Endothelial cell of umbilical vein (primary cell): Measurements from ENCODE around the gene FRYL. TPM values are rescaled to one million over a fixed set of nuclear protein-coding genes. Genes with fewer than 3 reads are reported as not detected.

ENCODE experiments used
- BruUV-seq: library from RNA; stranded (reverse); fragments of 400-500 nt; replicated peaks from 2 replicates; lab custom pipeline; 2021; lab: Mats Ljungman, UMichigan
- CTCF ChIA-PET: fragments of 300-600, 350-600 bp; sonication (Branson Sonifier 250); formaldehyde crosslinking; loops from one replicate; lab custom pipeline; 2021; ENCODE audit warnings: antibody characterized with exemption, inconsistent platforms; lab: Charles Lee
- POLR2A ChIA-PET: fragments of 300-600, 350-600 bp; sonication (Branson Sonifier 250); formaldehyde crosslinking; loops from one replicate; lab custom pipeline; 2021; ENCODE audit warnings: antibody characterized with exemption, inconsistent platforms; lab: Charles Lee
- DNase-seq: peaks from one replicate; pipeline ENCODE4 v3.0.0-alpha.2; 2011; ENCODE audit warnings: low read depth, low spot score
- FAIRE-seq: peaks from 2 replicates; lab custom pipeline; 2011; peaks lifted over from hg19 to GRCh38; lab: Jason Lieb, UNC
- H2AFZ ChIP-seq: 2 replicates; pipeline ENCODE4 v1.6.0; 2012; ENCODE audit warnings: low read depth, low read length, control low read depth, inconsistent platforms
- H3K27ac ChIP-seq: 2 replicates; pipeline ENCODE4 v1.5.1; 2011; ENCODE audit warnings: low read depth, mild to moderate bottlenecking, control low read depth, low read length, moderate library complexity; ENCODE audit not compliant: insufficient read depth
- H3K27me3 ChIP-seq, 2 experiments: 2 replicates each; pipeline versions ENCODE4 v1.6.0 to v1.6.1; 2011; ENCODE audit warnings: low read length in 2 of 2, mixed read lengths in 1 of 2; ENCODE audit not compliant: control insufficient read depth in 2 of 2, insufficient read depth in 2 of 2
- H3K36me3 ChIP-seq, 2 experiments: 2 replicates in 1 of 2; 3 replicates in 1 of 2; pipeline ENCODE4 v1.5.1; 2011; ENCODE audit warnings: low read length in 2 of 2, mild to moderate bottlenecking in 1 of 2, moderate library complexity in 1 of 2; ENCODE audit not compliant: control insufficient read depth in 2 of 2, insufficient read depth in 2 of 2; ENCODE audit errors: extremely low read depth in 1 of 2
- H3K4me1 ChIP-seq: 3 replicates; pipeline ENCODE4 v1.5.1; 2011; ENCODE audit warnings: mild to moderate bottlenecking, low read length; ENCODE audit not compliant: control insufficient read depth, insufficient read depth; ENCODE audit errors: extremely low read depth
- H3K4me2 ChIP-seq: 2 replicates; pipeline ENCODE4 v1.6.1; 2011; ENCODE audit warnings: low read length, control low read depth, mixed read lengths; ENCODE audit not compliant: insufficient read depth
- H3K4me3 ChIP-seq, 3 experiments: fragments of 200-600 bp in 1 of 3; sonication (generic), shearing (Covaris generic) in 1 of 3; replicated peaks in 1 of 3; 2 replicates each; pipeline ENCODE4 v1.5.1; 2011 to 2016; ENCODE audit warnings: control low read depth in 3 of 3, low read length in 3 of 3, mild to moderate bottlenecking in 2 of 3, inconsistent platforms in 1 of 3, low read depth in 1 of 3, moderate library complexity in 1 of 3; ENCODE audit not compliant: insufficient read depth in 1 of 3
- H3K79me2 ChIP-seq: 2 replicates; pipeline ENCODE4 v1.6.0; 2012; ENCODE audit warnings: low read length, inconsistent platforms; ENCODE audit not compliant: control insufficient read depth, insufficient read depth
- H3K9ac ChIP-seq: replicated peaks from 2 replicates; pipeline ENCODE3; 2011; ENCODE audit warnings: low read length, control low read depth; ENCODE audit not compliant: insufficient read depth; ENCODE audit errors: extremely low read depth
- H3K9me1 ChIP-seq: replicated peaks from 3 replicates; pipeline ENCODE4 v1.6.0; 2011; ENCODE audit warnings: mild to moderate bottlenecking, low read length; ENCODE audit not compliant: control insufficient read depth, insufficient read depth; ENCODE audit errors: extremely low read depth
- H3K9me3 ChIP-seq: replicated peaks from 2 replicates; pipeline ENCODE4 v1.5.1; 2012; ENCODE audit warnings: low read length, inconsistent platforms; ENCODE audit not compliant: control insufficient read depth, insufficient read depth
- H4K20me1 ChIP-seq: replicated peaks from 2 replicates; pipeline ENCODE3; 2011; ENCODE audit warnings: mild to moderate bottlenecking, low read length; ENCODE audit not compliant: control insufficient read depth, insufficient read depth; ENCODE audit errors: extremely low read depth
- EZH2 ChIP-seq: IDR thresholded peaks from 2 replicates; pipeline ENCODE4 v1.6.1; 2012; ENCODE audit warnings: borderline replicate concordance, low read depth, mild to moderate bottlenecking, moderate library complexity, low read length, inconsistent platforms; ENCODE audit not compliant: severe bottlenecking
- FOS ChIP-seq: IDR thresholded peaks from 2 replicates; pipeline ENCODE4 v1.6.1; 2011; ENCODE audit warnings: mild to moderate bottlenecking, low read length, moderate library complexity, borderline replicate concordance; ENCODE audit not compliant: insufficient read depth
- GATA2 ChIP-seq: IDR thresholded peaks from 2 replicates; pipeline ENCODE4 v1.7.0; 2011; ENCODE audit warnings: low read depth, mild to moderate bottlenecking, moderate library complexity, mixed read lengths, low read length; ENCODE audit not compliant: insufficient read length, insufficient read depth
- MAX ChIP-seq: IDR thresholded peaks from 2 replicates; pipeline ENCODE4 v1.6.1; 2011; ENCODE audit not compliant: insufficient read depth, insufficient read length
- POLR2A ChIP-seq: IDR thresholded peaks from 2 replicates; pipeline ENCODE4 v1.6.1; 2012; ENCODE audit warnings: low read depth, mild to moderate bottlenecking, control low read depth, low read length
- dilution Hi-C: fragments of 300-500 bp; cut with MboI; formaldehyde crosslinking; loops from one replicate; pipeline ENCODE4 v1.15.0; 2019; ENCODE audit warnings: low sequenced_read_pairs; ENCODE audit not compliant: extremely low pct_ligation_motif_present
- intact Hi-C: fragments of 100-400 bp; cut with micrococcal nuclease; formaldehyde crosslinking; loops from one replicate; pipeline ENCODE4 v1.10.0; 2022
- polyA plus RNA-seq, 4 experiments: library from polyadenylated mRNA; depleted of rRNA in 3 of 4; stranded (reverse) in 3 of 4; unstranded in 1 of 4; fragments of >200 nt; gene quantifications; 2 replicates each; pipeline versions ENCODE4 v1.2.1 to v1.2.3, GENCODE V29; 2011 to 2012; ENCODE audit warnings: missing spikeins in 1 of 4
- total RNA-seq: library from RNA; stranded (reverse); gene quantifications from 2 replicates; pipeline ENCODE4 v1.2.3, GENCODE V29; 2021
- TF ChIP-seq, protein P1 (sequence below), 2 donors: IDR thresholded peaks; 1 replicate in 1 of 2; 2 replicates in 1 of 2; pipeline ENCODE4 v1.5.1; 2011; ENCODE audit warnings: low read length in 2 of 2, mild to moderate bottlenecking in 2 of 2, moderate library complexity in 2 of 2, control low read depth in 1 of 2, inconsistent platforms in 1 of 2, low read depth in 1 of 2; ENCODE audit not compliant: insufficient read depth in 1 of 2; ENCODE audit errors: extremely low read depth in 1 of 2

FRYL gene
- total and polyA plus RNA-seq, 2 donors (not counting 3 experiments of a cell fraction or from before 2014, with no cell fraction given) = 17.0 to 84.9 TPM

- no peaks in the 10 kb centered on the region for H3K9me3 ChIP-seq
- no peaks in the 10 kb centered on the region for H3K36me3 ChIP-seq
- no peak overlapping the region for H3K27ac ChIP-seq
- no peak for FAIRE-seq
- no TSS peak for BruUV-seq
- no peaks in the 10 kb centered on the region for H3K27me3 ChIP-seq
- dilution Hi-C loops (no loop called here), intact Hi-C loops (no loop called here)
- H3K79me2 ChIP-seq = no peaks in the 10 kb centered on the region
- POLR2A ChIA-PET = no interaction called here
- H2AFZ ChIP-seq = no peak overlapping the region
- DNase-seq = no peak
- H3K9ac ChIP-seq = no peak overlapping the region
- H3K4me1 ChIP-seq = peaks cover 4% of the 10 kb centered on the region
- no peak overlapping the region for H3K4me3 ChIP-seq
- no peaks in the 10 kb centered on the region for H3K9me1 ChIP-seq
- TF ChIP-seq FOS = no peak
- no peak for TF ChIP-seq EZH2
- no peak for TF ChIP-seq POLR2A
- TF ChIP-seq, protein P1, sequence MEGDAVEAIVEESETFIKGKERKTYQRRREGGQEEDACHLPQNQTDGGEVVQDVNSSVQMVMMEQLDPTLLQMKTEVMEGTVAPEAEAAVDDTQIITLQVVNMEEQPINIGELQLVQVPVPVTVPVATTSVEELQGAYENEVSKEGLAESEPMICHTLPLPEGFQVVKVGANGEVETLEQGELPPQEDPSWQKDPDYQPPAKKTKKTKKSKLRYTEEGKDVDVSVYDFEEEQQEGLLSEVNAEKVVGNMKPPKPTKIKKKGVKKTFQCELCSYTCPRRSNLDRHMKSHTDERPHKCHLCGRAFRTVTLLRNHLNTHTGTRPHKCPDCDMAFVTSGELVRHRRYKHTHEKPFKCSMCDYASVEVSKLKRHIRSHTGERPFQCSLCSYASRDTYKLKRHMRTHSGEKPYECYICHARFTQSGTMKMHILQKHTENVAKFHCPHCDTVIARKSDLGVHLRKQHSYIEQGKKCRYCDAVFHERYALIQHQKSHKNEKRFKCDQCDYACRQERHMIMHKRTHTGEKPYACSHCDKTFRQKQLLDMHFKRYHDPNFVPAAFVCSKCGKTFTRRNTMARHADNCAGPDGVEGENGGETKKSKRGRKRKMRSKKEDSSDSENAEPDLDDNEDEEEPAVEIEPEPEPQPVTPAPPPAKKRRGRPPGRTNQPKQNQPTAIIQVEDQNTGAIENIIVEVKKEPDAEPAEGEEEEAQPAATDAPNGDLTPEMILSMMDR (IDR thresholded peaks at IDR 0.05; ENCODE audit: extremely low read depth in 1 of 2, insufficient read depth in 1 of 2, low read depth in 1 of 2, low read length in 2 of 2) = no peak
- no peak for TF ChIP-seq GATA2
- no peak for TF ChIP-seq MAX
- CTCF ChIA-PET = no interaction called here
- H3K4me2 ChIP-seq = no peak overlapping the region
- H4K20me1 ChIP-seq = no peaks in the 10 kb centered on the region
Measured at GRCh38 chr4:48795108-48795507, 15.0 kb upstream of the FRYL start.
